Germinal center (tissue), 1 donor: ENCODE measurements around the gene CCDC33.

Experiments used
- DNase-seq: peaks from one replicate; pipeline ENCODE4 v3.0.0; 2012; ENCODE audit warnings: mixed read lengths, low spot score

CCDC33 gene

GRCh38 chr15:74208901-74209559, 27.1 kb upstream of the CCDC33 start:
- no peak for DNase-seq

GRCh38 chr15:74209560-74209958, 26.6 kb upstream of the CCDC33 start:
- no peak for DNase-seq

- no peak for DNase-seq
Observed at GRCh38 chr15:74209997-74210671, 26.0 kb upstream of the CCDC33 start.

GRCh38 chr15:74210729-74211128, 25.4 kb upstream of the CCDC33 start:
- DNase-seq: no peak

GRCh38 chr15:74211656-74212055, 24.5 kb upstream of the CCDC33 start:
- no peak for DNase-seq

GRCh38 chr15:74212494-74212893, 23.6 kb upstream of the CCDC33 start:
- DNase-seq: no peak

- no peak for DNase-seq
Observed at GRCh38 chr15:74213858-74214284, 22.3 kb upstream of the CCDC33 start.

GRCh38 chr15:74214324-74215021, 21.7 kb upstream of the CCDC33 start:
- no peak for DNase-seq

GRCh38 chr15:74215958-74216357, 20.2 kb upstream of the CCDC33 start:
- DNase-seq: no peak

GRCh38 chr15:74216949-74217348, 19.2 kb upstream of the CCDC33 start:
- no peak for DNase-seq

GRCh38 chr15:74217907-74218885, 17.9 kb upstream of the CCDC33 start:
- no peak for DNase-seq

- no peak for DNase-seq
Observed at GRCh38 chr15:74220475-74221248, 15.5 kb upstream of the CCDC33 start.

GRCh38 chr15:74221399-74222239, 14.5 kb upstream of the CCDC33 start:
- DNase-seq: no peak

- no peak for DNase-seq
Observed at GRCh38 chr15:74222240-74223119, 13.6 kb upstream of the CCDC33 start.

GRCh38 chr15:74225928-74226327, 10.2 kb upstream of the CCDC33 start:
- DNase-seq: no peak

- no peak for DNase-seq
Observed at GRCh38 chr15:74226761-74227540, 9.2 kb upstream of the CCDC33 start.

GRCh38 chr15:74227968-74228722, 8.0 kb upstream of the CCDC33 start:
- no peak for DNase-seq

- DNase-seq: no peak
Observed at GRCh38 chr15:74228723-74229081, 7.4 kb upstream of the CCDC33 start.
